Transverse colon (tissue), 3 donors: ENCODE measurements around the gene NEURL1.

Experiments
- EP300 ChIP-seq: sonication (generic); formaldehyde crosslinking; IDR thresholded peaks from one replicate; pipeline ENCODE4 v1.6.1; 2017; ENCODE audit warnings: antibody characterized with exemption, low read depth
- POLR2AphosphoS5 ChIP-seq, 3 donors: sonication (generic); formaldehyde crosslinking; IDR thresholded peaks; one replicate each; pipeline ENCODE4 v1.6.1; 2016; ENCODE audit warnings: antibody characterized with exemption in 3 of 3

GRCh38 chr10:103599907-103600306, 106.4 kb downstream of the NEURL1 start:
- TF ChIP-seq EP300, result no peak
- no peak for TF ChIP-seq POLR2AphosphoS5 (IDR thresholded peaks at IDR 0.05)
